Ascending aorta (tissue), 2 donors: Measurements from ENCODE around the gene HAPSTR1. TPM values are rescaled to one million over a fixed set of nuclear protein-coding genes. Genes with fewer than 3 reads are reported as not detected.
A peak's percentile ranks its signal among the peaks of the same experiment; 100 is the strongest.

Source experiments
- DNase-seq, 2 donors: peaks; one replicate each; pipeline ENCODE4 v3.0.0-alpha.2; 2019; ENCODE audit warnings: low spot score in 2 of 2
- H3K27ac ChIP-seq, 2 donors: fragments of 200-600 bp; sonication (generic); one replicate each; pipeline ENCODE4 v1.5.1; 2016 to 2017; ENCODE audit warnings: mild to moderate bottlenecking in 1 of 2
- H3K27me3 ChIP-seq: fragments of 200-600 bp; sonication (generic); one replicate; pipeline ENCODE4 v1.5.1; 2017
- H3K36me3 ChIP-seq, 2 donors: fragments of 200-600 bp; sonication (generic); one replicate each; pipeline ENCODE4 v1.5.1; 2016
- H3K4me1 ChIP-seq, 2 donors: fragments of 200-600 bp; sonication (generic); one replicate each; pipeline ENCODE4 v1.5.1; 2016 to 2017; ENCODE audit warnings: mild to moderate bottlenecking in 1 of 2
- H3K4me3 ChIP-seq, 2 donors: fragments of 200-600 bp; sonication (generic); one replicate each; pipeline ENCODE4 v1.5.1; 2016 to 2017; ENCODE audit warnings: mild to moderate bottlenecking in 1 of 2
- H3K9me3 ChIP-seq, 2 donors: fragments of 200-600 bp; sonication (generic); one replicate each; pipeline ENCODE4 v1.5.1; 2016
- CTCF ChIP-seq, 3 experiments: fragments of 200-600 bp in 2 of 3; fragments of 450-650 bp in 1 of 3; sonication (generic) in 2 of 3; IDR thresholded peaks; one replicate each; pipeline ENCODE4 v1.5.1; 2016 to 2019; ENCODE audit warnings: antibody characterized with exemption in 3 of 3, mild to moderate bottlenecking in 1 of 3, moderate library complexity in 1 of 3
- intact Hi-C: fragments of 100-400 bp; cut with DNase I; formaldehyde crosslinking; loops from one replicate; pipeline ENCODE4 v1.15.1; 2023
- total RNA-seq: library from RNA; depleted of rRNA; stranded (reverse); fragments of >200 nt; gene quantifications from one replicate; pipeline ENCODE4 v1.1.0, GENCODE V29; 2016

The HAPSTR1 gene
- total RNA-seq, 1 donor from 2014 or later: 22.0 TPM

- Histone ChIP-seq H3K27ac (no peak overlapping the region), H3K4me3 (peak overlapping the region in 1 of 2 donors; percentile 9), H3K27me3 (no peaks in the 10 kb centered on the region), H3K9me3 (no peaks in the 10 kb centered on the region), H3K4me1 (peaks cover 20 to 78% of the 10 kb centered on the region in 2 donors), H3K36me3 (peaks cover 31 to 39% of the 10 kb centered on the region in 2 donors)
- no peak for TF ChIP-seq CTCF (IDR thresholded peaks at IDR 0.05)
- no peak for DNase-seq
- intact Hi-C loops: no loop called here
Observed at GRCh38 chr16:9103546-9103945, 12.1 kb downstream of the HAPSTR1 start.

- DNase-seq: no peak
- no peak overlapping the region for H3K27ac ChIP-seq
- H3K9me3 ChIP-seq: no peaks in the 10 kb centered on the region
- H3K4me1 ChIP-seq: peaks cover 15 to 75% of the 10 kb centered on the region in 2 donors
- TF ChIP-seq CTCF (IDR thresholded peaks at IDR 0.05): no peak
- no peak overlapping the region for H3K4me3 ChIP-seq
- peaks cover 34 to 51% of the 10 kb centered on the region in 2 donors for H3K36me3 ChIP-seq
- intact Hi-C loops: no loop called here
- no peaks in the 10 kb centered on the region for H3K27me3 ChIP-seq
Observed at GRCh38 chr16:9105189-9105588, 13.7 kb downstream of the HAPSTR1 start.

- intact Hi-C loops: no loop called here
- Histone ChIP-seq H3K4me1 (peaks cover 6 to 80% of the 10 kb centered on the region in 2 donors), H3K27me3 (no peaks in the 10 kb centered on the region), H3K36me3 (peaks cover 34 to 51% of the 10 kb centered on the region in 2 donors), H3K4me3 (no peak overlapping the region), H3K27ac (no peak overlapping the region), H3K9me3 (no peaks in the 10 kb centered on the region)
- DNase-seq: no peak
- TF ChIP-seq CTCF (IDR thresholded peaks at IDR 0.05): no peak
Observed at GRCh38 chr16:9107025-9107970, 15.9 kb downstream of the HAPSTR1 start.

GRCh38 chr16:9109255-9109654, 17.8 kb downstream of the HAPSTR1 start:
- no peak for TF ChIP-seq CTCF (IDR thresholded peaks at IDR 0.05)
- peaks cover 19 to 35% of the 10 kb centered on the region in 2 donors for H3K36me3 ChIP-seq
- H3K9me3 ChIP-seq: no peaks in the 10 kb centered on the region
- no peaks in the 10 kb centered on the region for H3K27me3 ChIP-seq
- H3K4me3 ChIP-seq: peak overlapping the region; percentile 20 to 29
- DNase-seq: no peak
- H3K27ac ChIP-seq: no peak overlapping the region
- intact Hi-C loops: no loop called here
- peaks cover 5 to 84% of the 10 kb centered on the region in 2 donors for H3K4me1 ChIP-seq

GRCh38 chr16:9112166-9112843, 20.9 kb downstream of the HAPSTR1 start:
- DNase-seq: no peak
- Histone ChIP-seq H3K4me1 (peaks cover 5 to 62% of the 10 kb centered on the region in 2 donors), H3K9me3 (no peaks in the 10 kb centered on the region), H3K4me3 (peak overlapping the region in 1 of 2 donors; percentile 3), H3K27me3 (no peaks in the 10 kb centered on the region), H3K36me3 (peaks cover 14 to 31% of the 10 kb centered on the region in 2 donors), H3K27ac (no peak overlapping the region)
- intact Hi-C loops: no loop called here
- TF ChIP-seq CTCF (IDR thresholded peaks at IDR 0.05): no peak
